Subcutaneous adipose tissue (tissue), 4 donors: ENCODE data around the gene CGB1. TPM values are rescaled to one million over a fixed set of nuclear protein-coding genes. Genes with fewer than 3 reads are reported as not detected.
"Not testable (repeated sequence)": the region's sequence is repeated elsewhere in the genome, so short reads cannot be mapped to it uniquely, and the experiment has no call there.

Experiments used
- total RNA-seq, 4 donors: library from RNA; depleted of rRNA; stranded (reverse); fragments of >200 nt; gene quantifications; one replicate each; pipeline ENCODE4 v1.1.0, GENCODE V29; 2016
- TF ChIP-seq, protein P1 (sequence below): fragments of 450-650 bp; IDR thresholded peaks from one replicate; pipeline ENCODE4 v1.5.1; 2016; ENCODE audit warnings: low read depth, mild to moderate bottlenecking, control low read depth, antibody characterized with exemption, moderate library complexity

Gene CGB1
- total RNA-seq = not detected

- TF ChIP-seq, protein P1, sequence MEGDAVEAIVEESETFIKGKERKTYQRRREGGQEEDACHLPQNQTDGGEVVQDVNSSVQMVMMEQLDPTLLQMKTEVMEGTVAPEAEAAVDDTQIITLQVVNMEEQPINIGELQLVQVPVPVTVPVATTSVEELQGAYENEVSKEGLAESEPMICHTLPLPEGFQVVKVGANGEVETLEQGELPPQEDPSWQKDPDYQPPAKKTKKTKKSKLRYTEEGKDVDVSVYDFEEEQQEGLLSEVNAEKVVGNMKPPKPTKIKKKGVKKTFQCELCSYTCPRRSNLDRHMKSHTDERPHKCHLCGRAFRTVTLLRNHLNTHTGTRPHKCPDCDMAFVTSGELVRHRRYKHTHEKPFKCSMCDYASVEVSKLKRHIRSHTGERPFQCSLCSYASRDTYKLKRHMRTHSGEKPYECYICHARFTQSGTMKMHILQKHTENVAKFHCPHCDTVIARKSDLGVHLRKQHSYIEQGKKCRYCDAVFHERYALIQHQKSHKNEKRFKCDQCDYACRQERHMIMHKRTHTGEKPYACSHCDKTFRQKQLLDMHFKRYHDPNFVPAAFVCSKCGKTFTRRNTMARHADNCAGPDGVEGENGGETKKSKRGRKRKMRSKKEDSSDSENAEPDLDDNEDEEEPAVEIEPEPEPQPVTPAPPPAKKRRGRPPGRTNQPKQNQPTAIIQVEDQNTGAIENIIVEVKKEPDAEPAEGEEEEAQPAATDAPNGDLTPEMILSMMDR = not testable (repeated sequence)
These were observed at the start of gene CGB1 for GRCh38 chr19:49036815-49037214. CGB1 (minus strand) TSS chr19:49036895; CDS start chr19:49036711, 184 bp downstream.

GRCh38 chr19:49086296-49086695 lies 49.6 kb upstream of the CGB1 start:
- TF ChIP-seq, protein P1 = no peak

DNA sequence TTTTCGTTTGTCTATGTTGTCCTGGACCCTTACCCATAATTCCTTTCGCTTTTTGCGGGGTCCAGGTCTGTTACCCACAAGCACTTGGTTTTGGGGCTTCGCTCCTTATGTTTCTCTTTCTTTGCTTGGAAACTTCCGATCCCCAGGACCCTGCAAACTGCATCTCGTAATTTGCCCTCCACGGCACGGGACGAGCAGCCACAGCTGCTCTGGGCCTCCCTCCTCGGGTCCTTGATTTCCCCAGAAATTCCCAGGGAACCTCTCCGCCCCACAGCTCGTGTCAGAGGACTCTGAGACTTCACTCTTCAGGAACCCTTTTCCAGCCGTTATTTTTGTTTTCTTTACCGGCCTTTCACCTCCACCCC lies 49.2 kb upstream of the CGB1 start:
- TF ChIP-seq, protein P1 = no peak

DNA sequence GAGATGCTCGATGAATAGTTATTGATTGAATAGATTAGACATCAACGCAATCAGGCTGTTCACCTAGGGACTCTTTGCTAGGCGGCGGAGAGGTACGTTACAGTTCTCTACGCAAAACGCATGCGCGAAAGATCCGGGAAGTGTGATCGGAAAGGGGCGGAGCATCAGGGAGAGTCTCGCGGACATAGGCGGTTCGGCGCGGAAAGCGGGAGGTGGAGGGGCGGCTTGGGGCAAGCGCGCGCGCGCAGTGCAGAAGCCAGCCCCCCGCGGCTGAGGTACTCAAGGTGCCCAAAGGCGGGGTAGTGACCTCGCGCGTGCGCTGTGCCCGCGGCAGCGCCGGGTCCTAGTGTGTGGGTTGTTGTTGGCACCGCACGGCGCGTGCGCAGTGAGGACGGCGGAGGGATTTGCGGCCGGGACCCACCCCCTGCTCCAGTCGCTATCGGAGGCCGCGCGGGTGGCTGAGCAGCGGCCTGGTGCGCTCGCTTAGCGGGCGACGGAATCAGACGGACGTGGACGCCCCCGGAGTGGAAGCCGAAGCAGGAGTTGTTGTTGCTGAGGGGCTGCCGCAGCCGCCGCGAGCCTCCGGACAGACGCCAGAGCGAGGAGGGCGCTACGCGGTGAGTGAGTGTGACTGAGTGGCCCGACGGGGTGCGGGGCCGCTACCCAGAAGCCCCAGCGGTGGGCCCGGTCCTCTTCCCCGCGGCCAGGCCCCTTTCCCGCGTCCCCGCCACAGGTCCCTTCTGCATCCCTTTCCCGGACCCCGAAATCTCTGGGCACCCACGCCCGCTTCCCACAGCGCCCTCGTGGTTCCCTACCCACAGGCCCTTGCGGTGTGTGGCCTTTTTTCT lies 48.5 kb upstream of the CGB1 start, which contains the start of gene SNRNP70:
TSS of gene SNRNP70 (plus strand) at position 432 of the 848 bp plus-strand sequence. CDS start 964 bp downstream, outside the sequence.
- TF ChIP-seq, protein P1 = no peak

- TF ChIP-seq, protein P1 = no peak
These were observed 47.7 kb upstream of the CGB1 start for GRCh38 chr19:49084206-49085019.

- TF ChIP-seq, protein P1 = no peak
These were observed 44.6 kb upstream of the CGB1 start for GRCh38 chr19:49081273-49081672.

- TF ChIP-seq, protein P1 = no peak
These were observed 43.7 kb upstream of the CGB1 start for GRCh38 chr19:49080392-49080791.
